B cell (primary cell): ENCODE results near the gene CMAS.

Experiments
- CTCF ChIP-seq: fragments of 200-600 bp; IDR thresholded peaks from one replicate; pipeline ENCODE4 v1.8.0; 2022; ENCODE audit warnings: antibody characterized with exemption, mild to moderate bottlenecking
- EZH2 ChIP-seq: IDR thresholded peaks from 2 replicates; pipeline ENCODE4 v1.6.1; 2012; ENCODE audit warnings: borderline replicate concordance, low read depth, mild to moderate bottlenecking, moderate library complexity, low read length; ENCODE audit not compliant: insufficient read depth, poor library complexity, severe bottlenecking

- TF ChIP-seq CTCF: no peak
- TF ChIP-seq EZH2: no peak
Measured at GRCh38 chr12:22105542-22105941, 59.5 kb downstream of the CMAS start.
